ENCODE measurements around the gene RBBP8NL. TPM values are rescaled to one million over a fixed set of nuclear protein-coding genes. Genes with fewer than 3 reads are reported as not detected.

RBBP8NL gene
- total RNA-seq, 1 experiment from 2014 or later: not detected

DNA sequence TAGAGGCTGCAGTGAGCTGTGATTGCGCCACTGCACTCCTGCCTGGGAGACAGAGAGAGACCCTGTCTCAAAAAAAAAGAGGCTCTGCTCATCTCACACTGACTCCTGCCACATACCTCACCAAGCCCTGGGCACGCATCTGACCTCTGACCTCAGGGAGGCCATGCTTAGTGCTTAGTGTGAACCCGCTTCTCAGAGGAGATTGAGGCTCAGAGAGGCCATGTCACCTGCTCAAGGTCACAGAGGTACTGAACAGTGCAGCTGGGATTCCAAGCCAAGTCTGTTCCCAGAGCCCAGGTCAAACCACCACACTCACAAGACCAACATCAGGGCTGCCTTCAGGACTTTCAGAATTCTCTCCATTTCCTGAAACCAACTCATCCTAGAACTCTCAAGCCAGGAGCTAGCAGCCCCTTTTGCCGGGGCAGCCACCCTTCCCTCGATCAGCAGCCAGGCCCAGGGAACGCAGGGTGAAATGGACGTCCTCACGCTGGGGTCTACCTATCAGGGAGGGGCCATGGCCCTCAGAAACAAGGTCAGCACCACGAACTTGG, 23.1 kb downstream of the RBBP8NL start:
- in situ Hi-C loops (cut with HindIII; ENCODE audit: low pct_unique_long_range_greater_than_20kb, low sequenced_read_pairs): no loop called here
- DNase-seq (ENCODE audit: low read depth): no peak

DNA sequence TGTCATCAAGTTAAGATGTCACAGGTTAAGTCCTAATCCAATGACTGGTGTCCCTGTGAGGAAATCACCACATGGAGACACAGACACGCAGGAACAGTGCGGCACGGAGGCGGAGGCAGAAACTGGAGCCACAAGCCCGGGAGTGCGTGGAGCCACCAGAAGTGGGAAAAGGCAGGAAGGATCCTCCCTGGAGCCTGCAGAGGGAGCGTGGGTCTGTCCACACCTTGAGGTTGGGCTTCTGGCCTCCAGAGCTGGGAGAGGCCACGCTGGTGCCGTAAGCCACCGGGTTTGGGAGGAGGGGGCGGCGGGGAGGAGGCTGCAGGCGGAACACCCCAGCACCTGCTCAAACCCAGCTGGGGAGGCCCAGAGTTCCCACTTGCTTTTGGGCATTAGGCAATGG, 24.0 kb downstream of the RBBP8NL start:
- no peak for DNase-seq (ENCODE audit: low read depth)
- in situ Hi-C loops (cut with HindIII; ENCODE audit: low pct_unique_long_range_greater_than_20kb, low sequenced_read_pairs): no loop called here

GRCh38 chr20:62402456-62403150, 24.7 kb downstream of the RBBP8NL start:
- in situ Hi-C loops (cut with HindIII; ENCODE audit: low pct_unique_long_range_greater_than_20kb, low sequenced_read_pairs): no loop called here
- DNase-seq (ENCODE audit: low read depth): no peak

DNA sequence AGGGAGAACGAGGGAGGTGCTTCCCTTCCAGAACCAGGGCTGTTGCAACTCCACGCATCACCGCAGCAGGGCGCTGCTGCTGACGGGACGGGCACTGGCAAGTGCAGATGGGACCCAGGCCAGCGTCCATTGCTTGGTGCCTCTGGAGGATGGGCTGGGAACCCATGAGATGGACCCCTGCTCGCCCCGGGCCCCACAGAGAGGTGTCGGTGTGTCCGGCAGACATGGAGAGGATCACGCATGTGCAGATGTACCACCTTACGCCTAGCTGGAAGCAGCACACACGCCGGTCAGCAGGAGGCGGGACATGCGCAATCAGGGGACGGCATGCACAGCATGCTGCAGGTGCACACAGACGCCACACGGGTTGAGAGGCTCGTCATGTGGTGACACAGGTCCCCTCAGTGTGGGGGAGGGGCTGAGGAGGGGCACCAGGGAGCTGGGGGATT, 26.0 kb downstream of the RBBP8NL start:
- no peak for DNase-seq (ENCODE audit: low read depth)

DNA sequence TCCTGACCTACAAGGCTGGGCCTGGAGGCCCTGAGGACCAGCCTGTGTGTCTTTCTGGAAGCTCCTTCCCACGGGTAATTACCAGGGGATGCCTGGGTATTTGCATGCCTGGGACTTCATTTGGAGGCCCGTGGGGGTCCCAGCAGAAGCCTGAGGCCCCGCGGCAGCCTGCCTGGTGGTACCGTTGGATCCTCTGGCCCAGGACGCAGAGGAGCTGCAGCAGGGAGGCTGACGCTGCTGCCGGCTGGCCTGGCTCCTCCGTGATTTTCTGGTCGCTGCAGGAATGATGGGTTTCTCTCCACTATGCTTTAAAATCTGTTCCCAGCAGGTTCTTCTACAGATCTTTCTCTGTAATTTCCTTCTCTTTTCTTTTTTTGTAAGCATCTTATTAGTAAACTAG, 26.8 kb downstream of the RBBP8NL start:
- in situ Hi-C loops (cut with HindIII; ENCODE audit: low pct_unique_long_range_greater_than_20kb, low sequenced_read_pairs): no loop called here
- no peak for DNase-seq (ENCODE audit: low read depth)

More for the DNA sequence above, 26.0 kb downstream of the RBBP8NL start:
- in situ Hi-C loops (cut with HindIII; ENCODE audit: low pct_unique_long_range_greater_than_20kb, low sequenced_read_pairs): no loop called here

GRCh38 chr20:62400021-62400420, 27.3 kb downstream of the RBBP8NL start:
- DNase-seq (ENCODE audit: low read depth): no peak
- in situ Hi-C loops (cut with HindIII; ENCODE audit: low pct_unique_long_range_greater_than_20kb, low sequenced_read_pairs): no loop called here

DNA sequence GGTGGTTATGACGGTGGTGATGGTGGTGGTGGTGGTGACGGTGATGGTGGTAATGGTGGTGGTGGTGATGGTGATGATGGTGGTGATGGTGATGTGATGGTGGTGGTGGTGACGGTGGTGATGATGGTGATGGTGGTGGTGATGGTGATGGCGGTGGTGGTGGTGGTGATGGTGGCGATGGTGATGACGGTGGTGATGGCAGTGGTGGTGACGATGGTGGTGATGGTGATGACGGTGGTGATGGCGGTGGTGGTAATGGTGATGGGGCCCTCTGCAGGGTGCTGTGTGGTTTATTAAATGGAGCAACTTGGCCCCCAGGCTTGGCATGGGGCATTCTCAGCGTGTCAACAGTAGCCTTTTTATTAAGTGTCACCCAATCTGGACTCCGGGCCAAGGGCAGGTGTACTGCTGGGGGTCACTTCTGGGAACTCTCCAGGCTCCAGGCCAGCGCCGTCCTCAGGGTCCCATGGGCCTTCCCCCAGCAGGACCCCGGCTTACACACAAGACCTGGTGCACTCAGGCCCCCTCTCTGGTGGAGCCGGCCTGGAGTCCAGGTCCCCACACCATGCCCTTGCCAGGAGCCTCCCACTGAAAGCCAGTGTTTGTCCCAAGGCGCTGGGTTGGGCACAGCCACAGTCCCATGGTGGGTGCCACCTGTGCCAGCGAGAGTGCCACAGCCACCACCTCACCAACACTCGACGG, 29.1 kb downstream of the RBBP8NL start:
- no peak for DNase-seq (ENCODE audit: low read depth)
- in situ Hi-C loops (cut with HindIII; ENCODE audit: low pct_unique_long_range_greater_than_20kb, low sequenced_read_pairs): no loop called here

DNA sequence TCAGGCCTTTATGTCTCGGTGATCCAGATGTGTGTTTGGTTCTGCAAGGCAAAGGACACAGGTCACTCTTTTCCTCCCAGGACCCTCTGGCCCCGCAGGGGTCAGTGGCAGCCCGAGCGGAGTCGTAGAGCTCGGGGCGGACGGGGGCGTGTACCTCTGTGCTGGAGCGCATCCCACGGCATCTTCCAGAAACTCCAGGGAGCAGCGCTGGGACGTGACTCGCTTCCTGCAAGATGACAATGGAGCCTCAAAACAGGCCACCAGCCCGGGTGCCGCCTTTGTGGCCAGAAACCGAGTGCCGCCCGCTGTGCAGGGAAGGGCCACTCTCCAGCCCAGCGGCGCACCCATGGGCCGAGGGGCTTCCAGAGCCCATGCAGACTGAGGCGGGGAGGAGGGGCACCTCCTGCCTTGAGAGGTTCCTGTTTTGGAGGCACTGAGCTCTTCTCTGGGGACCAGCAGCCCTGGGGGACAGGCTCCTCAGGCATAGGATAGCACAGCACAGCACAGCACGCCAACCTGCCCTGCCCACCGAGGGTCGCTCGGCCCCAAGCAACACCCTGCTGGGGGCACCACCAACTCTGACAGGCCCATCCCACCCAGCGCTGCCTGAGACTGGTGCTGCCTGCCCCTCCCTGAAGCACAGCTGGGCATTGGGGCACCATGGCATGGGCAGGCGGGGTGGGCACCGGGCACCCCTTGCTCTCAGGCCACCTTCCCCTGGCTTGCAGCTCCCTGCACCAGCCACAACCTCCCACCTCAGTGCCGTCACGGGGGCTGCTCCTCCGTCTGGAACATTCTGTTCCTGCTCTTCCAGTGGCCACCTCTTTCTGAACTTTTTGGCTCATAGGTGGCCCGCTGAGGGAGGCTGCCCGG, 30.7 kb downstream of the RBBP8NL start:
- no peak for DNase-seq (ENCODE audit: low read depth)
- in situ Hi-C loops (cut with HindIII; ENCODE audit: low pct_unique_long_range_greater_than_20kb, low sequenced_read_pairs): no loop called here

- in situ Hi-C loops (cut with HindIII; ENCODE audit: low pct_unique_long_range_greater_than_20kb, low sequenced_read_pairs): no loop called here
- no peak for DNase-seq (ENCODE audit: low read depth)
These were observed 31.8 kb downstream of the RBBP8NL start for GRCh38 chr20:62395311-62396242.

DNA sequence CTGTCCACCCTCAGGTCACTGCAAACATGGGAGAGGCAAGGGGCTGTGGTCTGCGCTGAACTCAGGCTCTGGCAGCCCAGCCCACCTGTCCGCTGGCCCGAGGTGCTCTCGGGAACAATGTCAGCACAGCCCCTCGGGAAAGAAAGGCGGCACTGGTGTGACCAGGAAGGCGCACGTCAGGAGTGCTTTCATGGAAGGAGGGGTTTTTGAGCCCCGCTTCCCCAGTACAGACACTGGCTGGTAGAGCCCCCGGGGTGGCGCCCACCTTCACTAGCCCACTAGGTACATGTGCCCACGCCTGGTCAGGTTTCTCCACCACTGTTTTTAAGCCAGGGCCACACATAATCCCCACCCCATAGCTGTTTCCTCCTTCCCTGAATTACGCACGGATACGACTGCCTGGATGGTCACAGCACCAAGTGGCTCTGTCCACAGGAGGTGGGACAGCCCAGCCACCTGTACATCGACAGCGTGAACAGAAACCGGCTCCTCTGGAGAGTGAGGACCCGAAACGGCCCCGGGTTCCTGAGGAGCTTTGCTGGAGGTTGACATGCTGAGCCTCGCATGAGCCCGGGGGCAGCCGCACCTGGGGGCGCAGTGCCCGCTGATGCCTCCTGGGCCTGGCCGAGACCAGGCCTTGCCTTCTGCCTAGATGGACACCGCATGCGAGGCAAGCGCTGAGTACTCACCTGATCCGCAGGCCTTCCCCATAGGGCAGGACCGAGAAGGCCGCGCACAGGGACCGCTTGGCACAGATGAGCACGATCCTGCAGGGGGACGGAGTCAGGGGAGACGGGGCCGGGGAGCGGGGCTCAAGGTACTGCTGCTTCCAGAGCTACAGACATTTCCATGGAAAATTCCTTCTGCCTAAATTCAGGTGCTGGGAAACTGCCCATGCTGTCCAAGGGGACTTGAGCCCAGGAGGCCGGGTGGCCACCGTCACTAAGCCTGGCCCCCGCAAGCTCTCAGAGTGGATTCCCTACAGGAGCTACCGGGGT, 32.8 kb downstream of the RBBP8NL start:
- in situ Hi-C loops (cut with HindIII; ENCODE audit: low pct_unique_long_range_greater_than_20kb, low sequenced_read_pairs): no loop called here
- no peak for DNase-seq (ENCODE audit: low read depth)

GRCh38 chr20:62393830-62394229, 33.5 kb downstream of the RBBP8NL start:
- DNase-seq (ENCODE audit: low read depth): no peak
- in situ Hi-C loops (cut with HindIII; ENCODE audit: low pct_unique_long_range_greater_than_20kb, low sequenced_read_pairs): no loop called here

DNA sequence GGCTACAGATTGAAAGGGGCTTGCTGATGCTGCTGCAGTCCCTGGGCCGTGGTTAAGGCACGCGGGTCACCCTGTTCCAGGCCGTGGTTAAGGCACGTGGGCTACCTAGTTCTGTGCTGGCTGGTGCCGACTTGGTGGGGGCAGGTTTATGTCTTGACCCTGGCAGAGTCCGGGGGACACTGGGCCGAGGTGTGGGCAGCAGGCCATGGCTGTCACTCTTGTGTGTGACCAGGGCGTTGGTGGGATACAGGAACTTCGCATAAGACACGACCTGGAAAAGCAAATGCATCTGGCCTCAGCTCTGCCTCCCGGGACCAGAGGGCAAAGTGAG, 34.0 kb downstream of the RBBP8NL start:
- no peak for DNase-seq (ENCODE audit: low read depth)
- in situ Hi-C loops (cut with HindIII; ENCODE audit: low pct_unique_long_range_greater_than_20kb, low sequenced_read_pairs): no loop called here

DNA sequence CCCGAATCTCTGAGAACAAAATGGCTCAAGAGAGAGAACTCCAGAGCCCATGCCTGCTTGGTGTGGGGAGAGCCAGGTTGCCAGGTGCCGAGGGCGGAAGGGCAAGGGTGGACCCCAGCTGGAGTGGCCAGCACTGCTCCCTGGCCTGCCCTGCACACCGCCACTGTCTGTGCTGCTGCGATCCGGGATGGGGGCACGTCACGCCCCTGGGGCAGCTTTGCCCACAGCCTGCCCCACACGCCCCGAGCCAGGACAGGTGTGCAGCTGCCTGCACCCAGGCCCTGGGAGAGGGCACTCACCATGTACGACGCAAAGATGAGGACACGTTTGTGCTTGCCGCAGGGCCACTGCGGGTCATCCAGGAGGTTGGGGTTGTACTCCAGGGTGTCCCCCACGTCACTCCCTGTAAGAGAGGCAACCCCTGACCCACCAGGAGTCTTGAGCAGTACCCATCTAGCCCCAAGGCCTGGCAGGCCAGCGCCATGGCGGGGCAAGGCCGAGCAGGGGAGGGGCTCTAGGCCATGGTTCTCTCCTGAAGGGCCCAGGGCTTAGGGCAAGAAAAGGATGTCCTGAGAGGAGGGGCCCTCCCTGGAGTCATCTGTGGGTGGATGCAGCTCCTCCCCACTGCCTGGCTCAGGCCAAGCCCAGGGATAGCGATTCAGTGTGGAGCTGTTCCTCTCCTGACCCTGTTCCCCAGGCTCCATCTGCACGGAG, 34.6 kb downstream of the RBBP8NL start:
- in situ Hi-C loops (cut with HindIII; ENCODE audit: low pct_unique_long_range_greater_than_20kb, low sequenced_read_pairs): no loop called here
- no peak for DNase-seq (ENCODE audit: low read depth)

DNA sequence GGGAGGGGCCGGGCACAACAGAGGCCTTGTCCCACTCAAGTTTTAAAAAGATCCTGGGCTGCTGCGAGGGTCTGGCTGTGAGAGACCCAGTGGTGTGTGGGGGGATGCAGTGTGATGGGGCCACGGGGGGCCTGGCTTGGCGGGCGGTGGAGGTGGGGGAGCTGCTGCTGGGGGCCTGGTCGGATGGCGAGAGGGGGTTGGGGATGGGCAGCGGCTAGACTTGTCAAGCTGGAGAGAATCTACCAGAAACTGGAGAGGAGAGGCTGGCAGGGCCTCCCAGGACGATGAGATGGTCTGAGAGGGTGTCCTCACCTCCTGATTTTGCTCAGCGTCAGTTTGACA, 35.3 kb downstream of the RBBP8NL start:
- in situ Hi-C loops (cut with HindIII; ENCODE audit: low pct_unique_long_range_greater_than_20kb, low sequenced_read_pairs): no loop called here
- DNase-seq (ENCODE audit: low read depth): no peak

GRCh38 chr20:62391165-62392076, 35.9 kb downstream of the RBBP8NL start:
- in situ Hi-C loops (cut with HindIII; ENCODE audit: low pct_unique_long_range_greater_than_20kb, low sequenced_read_pairs): no loop called here
- no peak for DNase-seq (ENCODE audit: low read depth)

Data from Caki2 (cell line).